Stimulated activated naive CD8-positive, alpha-beta T cell treated with anti-CD3 and anti-CD28 coated beads, Interleukin-15, Interleukin-2, amounts not matched to agents 100 U/mL and 50 U/mL, for 24 hours (primary cell): ENCODE results near the gene RAB22A.
"Not testable (repeated sequence)": the region's sequence is repeated elsewhere in the genome, so short reads cannot be mapped to it uniquely, and the experiment has no call there.

Experiments
- ATAC-seq: fragments of 150-1000 bp; cut with Tn5 transposase; one replicate; pipeline ENCODE4 v1.10.0; 2021
- DNase-seq: peaks from one replicate; pipeline ENCODE4 v3.0.0; 2021

The RAB22A gene

GRCh38 chr20:58388882-58389323 lies 79.4 kb downstream of the RAB22A start, which contains the start of gene VAPB:
VAPB (plus strand) TSS chr20:58389229; CDS start chr20:58389460, 231 bp downstream.
- peak; percentile 99 for DNase-seq
- ATAC-seq, result peak; percentile 100

- no peak for DNase-seq
- peak; percentile 32 for ATAC-seq
Measured at GRCh38 chr20:58389324-58389967, 79.9 kb downstream of the RAB22A start.

GRCh38 chr20:58389968-58390658 lies 80.6 kb downstream of the RAB22A start:
- no peak for DNase-seq
- ATAC-seq, result no peak

GRCh38 chr20:58390659-58391035 lies 81.1 kb downstream of the RAB22A start:
- DNase-seq, result no peak
- no peak for ATAC-seq

- ATAC-seq (no peak), DNase-seq (no peak)
Measured at GRCh38 chr20:58392286-58392685, 82.8 kb downstream of the RAB22A start.

- ATAC-seq (no peak), DNase-seq (no peak)
Measured at GRCh38 chr20:58393299-58393698, 83.8 kb downstream of the RAB22A start.

GRCh38 chr20:58394801-58395200 lies 85.3 kb downstream of the RAB22A start:
- DNase-seq, result no peak
- no peak for ATAC-seq

- DNase-seq (no peak), ATAC-seq (no peak)
Measured at GRCh38 chr20:58395604-58396003, 86.1 kb downstream of the RAB22A start.

- DNase-seq (no peak), ATAC-seq (no peak)
Measured at GRCh38 chr20:58397429-58397828, 87.9 kb downstream of the RAB22A start.

GRCh38 chr20:58398254-58398653 lies 88.7 kb downstream of the RAB22A start:
- ATAC-seq (peak; percentile 46), DNase-seq (no peak)

GRCh38 chr20:58399926-58400325 lies 90.4 kb downstream of the RAB22A start:
- no peak for ATAC-seq
- no peak for DNase-seq

GRCh38 chr20:58401162-58401561 lies 91.6 kb downstream of the RAB22A start:
- DNase-seq (no peak), ATAC-seq (no peak)

GRCh38 chr20:58402305-58402704 lies 92.8 kb downstream of the RAB22A start:
- no peak for DNase-seq
- ATAC-seq, result no peak

GRCh38 chr20:58402827-58403226 lies 93.3 kb downstream of the RAB22A start:
- ATAC-seq, result no peak
- DNase-seq, result no peak

- ATAC-seq (no peak), DNase-seq (no peak)
Measured at GRCh38 chr20:58403272-58403671, 93.8 kb downstream of the RAB22A start.

- ATAC-seq, result no peak
- no peak for DNase-seq
Measured at GRCh38 chr20:58405504-58406291, 96.2 kb downstream of the RAB22A start.

GRCh38 chr20:58406422-58407001 lies 97.0 kb downstream of the RAB22A start:
- DNase-seq, result no peak
- ATAC-seq, result no peak

- DNase-seq (no peak), ATAC-seq (no peak)
Measured at GRCh38 chr20:58407201-58407873, 97.8 kb downstream of the RAB22A start.

GRCh38 chr20:58407966-58408557 lies 98.5 kb downstream of the RAB22A start:
- ATAC-seq (peak; percentile 78), DNase-seq (no peak)

GRCh38 chr20:58408603-58409246 lies 99.2 kb downstream of the RAB22A start:
- no peak for DNase-seq
- no peak for ATAC-seq

- ATAC-seq, DNase-seq: not testable (repeated sequence)
Measured at GRCh38 chr20:58414216-58414615, 104.7 kb downstream of the RAB22A start.
